HG03025 (cell line): ENCODE measurements around the gene IZUMO4.

Experiments used
- ATAC-seq: cut with Tn5 transposase; IDR thresholded peaks from one replicate; pipeline ENCODE4 v1.9.1; 2021; ENCODE audit warnings: mild to moderate bottlenecking, moderate library complexity; ENCODE audit not compliant: unreplicated experiment, low FRiP score

Gene IZUMO4

GRCh38 chr19:2103045-2103707, 6.5 kb downstream of the IZUMO4 start:
- ATAC-seq, result no peak

DNA sequence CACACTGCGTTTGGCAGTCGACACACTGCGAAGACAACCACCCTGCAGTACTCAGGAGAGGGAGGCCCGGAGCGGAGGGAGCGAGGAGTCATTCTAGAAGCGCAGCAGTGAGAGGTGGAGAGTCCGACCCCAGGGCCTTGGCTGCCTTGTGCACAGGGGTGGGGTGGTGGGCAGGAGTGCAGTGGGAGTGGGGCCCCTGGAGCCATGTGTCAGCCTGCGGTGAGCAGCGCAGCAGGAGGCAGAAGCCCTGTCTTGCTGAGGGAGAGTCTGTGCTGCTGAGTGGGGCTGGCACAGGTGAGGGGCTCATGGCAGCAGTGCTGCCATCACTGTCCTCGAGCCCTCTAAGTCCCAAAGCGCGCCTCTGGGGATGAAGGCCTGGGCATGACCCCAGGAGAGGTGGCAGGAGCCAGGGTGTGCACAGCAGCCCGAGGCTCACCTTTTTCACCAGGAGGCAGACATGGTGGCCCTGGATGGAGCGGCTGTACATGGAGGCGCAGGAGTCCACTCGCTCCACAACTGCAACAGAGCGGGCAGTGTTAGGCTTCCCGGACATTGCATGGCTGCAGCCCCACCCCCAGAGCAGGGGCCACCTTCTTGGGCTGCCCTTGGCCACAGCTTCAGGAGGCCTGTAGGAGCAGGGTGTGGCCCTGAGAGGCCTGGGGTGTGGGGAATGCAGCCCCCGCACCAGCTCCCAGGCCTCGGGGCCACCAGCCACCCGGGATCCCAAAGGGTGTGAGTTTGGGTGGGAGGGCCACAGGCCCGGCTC, 11.7 kb downstream of the IZUMO4 start:
- no peak for ATAC-seq

DNA sequence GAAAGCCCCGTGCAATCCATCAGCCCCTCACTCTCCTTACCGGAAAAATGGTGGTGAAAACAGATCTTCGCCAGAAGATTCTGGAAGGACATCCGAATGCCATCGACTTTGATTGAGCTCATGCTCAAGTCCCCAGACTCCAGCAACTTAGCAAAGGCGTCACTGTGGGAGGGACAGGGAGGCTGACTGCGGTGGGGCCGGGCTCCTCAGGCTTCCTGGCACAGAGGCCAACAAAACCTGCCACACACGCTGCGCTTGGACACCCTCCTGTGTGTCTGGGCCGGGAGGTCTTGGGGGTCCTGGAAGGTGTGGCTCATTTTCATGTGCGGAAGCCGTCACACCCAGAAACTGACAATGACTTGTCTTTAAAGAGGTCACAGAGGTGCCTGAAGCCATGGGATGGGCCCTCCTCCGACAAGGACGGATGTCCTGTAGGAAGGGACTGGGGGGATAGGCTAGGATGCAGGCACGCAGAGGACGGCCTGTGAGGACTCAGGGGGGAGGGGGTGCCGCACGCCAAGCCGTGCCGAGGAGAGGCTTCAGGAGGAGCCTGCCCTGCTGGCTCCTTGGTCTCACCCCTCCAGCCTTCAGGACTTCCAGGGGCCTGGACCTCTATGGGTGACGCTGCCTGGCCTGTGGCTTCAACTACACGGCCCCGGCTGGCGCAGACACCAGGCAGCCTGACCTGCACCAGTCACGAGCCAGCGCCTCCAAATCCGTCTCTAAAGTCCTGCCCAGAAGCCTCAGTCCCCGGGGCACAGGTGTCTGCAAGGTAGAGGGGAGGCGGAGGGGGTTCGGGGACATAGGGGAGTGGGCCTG, 12.5 kb downstream of the IZUMO4 start:
- no peak for ATAC-seq

DNA sequence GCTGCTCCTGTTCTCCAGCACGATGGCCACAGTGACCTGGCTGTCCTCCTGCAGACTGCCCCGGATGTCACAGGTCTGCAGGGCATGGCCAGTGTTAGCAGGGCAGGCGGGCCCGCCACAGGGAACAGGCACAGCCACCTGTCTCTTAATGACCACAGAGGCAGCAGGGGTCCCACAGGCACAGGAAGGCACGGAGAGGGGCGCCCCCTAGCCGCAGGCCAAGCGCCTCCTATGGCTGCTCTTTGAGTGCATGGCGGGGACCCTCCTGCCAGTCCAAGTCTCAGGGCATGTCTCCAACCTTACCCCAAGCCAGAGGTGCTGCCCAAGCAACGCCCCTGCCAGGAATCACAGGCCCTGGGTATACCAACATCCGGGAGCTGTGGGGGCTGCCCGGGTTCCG, 14.1 kb downstream of the IZUMO4 start:
- no peak for ATAC-seq

- no peak for ATAC-seq
Observed at GRCh38 chr19:2111425-2111824, 14.7 kb downstream of the IZUMO4 start.

- ATAC-seq, result no peak
Observed at GRCh38 chr19:2111886-2112285, 15.2 kb downstream of the IZUMO4 start.

DNA sequence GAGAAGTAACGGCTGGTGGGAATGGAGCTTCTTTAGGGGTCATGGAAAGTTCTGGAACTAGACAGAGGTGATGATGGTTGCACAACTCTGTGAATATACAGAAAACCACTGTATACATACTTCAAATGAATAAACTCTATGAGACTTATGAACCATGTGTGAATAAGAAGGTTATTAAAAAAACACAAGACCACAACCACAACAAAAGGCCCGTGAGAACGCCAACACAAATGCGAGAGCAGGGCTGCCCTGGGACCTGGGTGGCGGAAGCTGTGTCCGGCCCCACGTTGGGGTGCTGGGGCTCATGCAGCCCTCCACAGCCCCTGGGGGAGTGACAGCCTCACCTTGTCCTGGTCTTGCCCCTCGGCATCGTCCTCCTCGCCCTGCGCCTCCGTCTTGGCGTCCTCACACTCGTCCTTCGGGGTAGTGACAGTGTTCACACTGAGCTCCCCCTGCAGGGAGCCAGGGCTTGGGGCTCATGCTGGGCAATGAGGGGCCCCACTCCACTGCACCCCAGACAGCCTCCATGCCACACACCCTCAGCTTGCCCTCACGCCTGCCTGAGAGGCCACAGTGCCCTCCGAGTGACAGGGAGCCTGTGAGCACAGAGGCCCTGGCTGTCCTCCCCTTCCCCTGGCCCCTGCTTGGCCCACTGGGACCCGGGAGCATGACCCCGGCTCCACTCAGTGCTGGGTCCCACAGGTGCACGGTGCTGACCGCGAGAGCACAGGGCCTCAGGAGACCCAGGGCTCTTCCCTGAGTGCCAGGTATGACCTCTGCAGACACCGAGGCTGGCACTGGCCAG, 16.0 kb downstream of the IZUMO4 start:
- no peak for ATAC-seq

- no peak for ATAC-seq
Observed at GRCh38 chr19:2113439-2114211, 16.9 kb downstream of the IZUMO4 start.

DNA sequence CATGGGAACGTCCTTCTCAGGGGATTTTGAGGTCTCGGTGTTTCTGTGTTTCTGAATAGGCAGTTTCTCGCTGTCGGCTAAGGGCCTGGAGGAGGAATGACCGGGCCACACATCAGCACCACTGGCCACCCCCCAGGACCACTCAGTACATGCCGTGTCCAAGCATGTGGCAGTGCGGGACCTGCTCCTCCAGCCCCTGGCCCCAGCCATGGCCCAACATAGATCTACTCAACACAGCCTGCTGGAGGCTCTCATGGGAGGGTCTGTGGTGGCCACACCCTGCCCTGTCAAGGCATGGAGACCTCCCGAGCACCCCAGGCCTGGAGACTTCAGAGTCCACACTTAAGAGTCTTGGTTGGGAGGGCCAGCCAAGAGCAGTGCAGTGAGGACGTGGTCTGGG, 17.5 kb downstream of the IZUMO4 start:
- no peak for ATAC-seq

GRCh38 chr19:2114821-2115220, 18.1 kb downstream of the IZUMO4 start:
- no peak for ATAC-seq

- ATAC-seq, result no peak
Observed at GRCh38 chr19:2115324-2115723, 18.6 kb downstream of the IZUMO4 start.

GRCh38 chr19:2115911-2116426, 19.3 kb downstream of the IZUMO4 start:
- ATAC-seq, result no peak

DNA sequence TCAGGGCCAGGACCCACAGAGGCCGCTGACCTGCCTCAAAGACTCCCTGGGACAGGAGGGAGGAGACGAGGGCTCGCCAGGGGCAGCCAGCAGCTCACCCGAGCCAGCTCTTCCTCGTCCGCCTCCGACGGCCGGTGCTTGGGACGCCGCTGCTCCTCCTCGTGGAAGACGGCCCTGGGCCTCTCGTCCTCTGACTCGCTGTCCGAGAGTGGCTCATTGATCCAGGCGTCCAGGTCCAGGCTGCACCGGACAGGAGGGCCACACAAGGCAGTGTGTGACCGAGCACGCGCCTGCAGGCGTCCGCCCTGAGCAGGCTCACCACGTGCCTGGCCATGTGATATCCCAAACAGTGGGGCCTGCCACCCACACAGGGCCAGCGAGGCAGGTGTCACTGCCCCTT, 19.8 kb downstream of the IZUMO4 start:
- ATAC-seq, result no peak

GRCh38 chr19:2117215-2117960, 20.7 kb downstream of the IZUMO4 start:
- no peak for ATAC-seq

GRCh38 chr19:2118438-2118837, 21.7 kb downstream of the IZUMO4 start:
- ATAC-seq, result no peak

DNA sequence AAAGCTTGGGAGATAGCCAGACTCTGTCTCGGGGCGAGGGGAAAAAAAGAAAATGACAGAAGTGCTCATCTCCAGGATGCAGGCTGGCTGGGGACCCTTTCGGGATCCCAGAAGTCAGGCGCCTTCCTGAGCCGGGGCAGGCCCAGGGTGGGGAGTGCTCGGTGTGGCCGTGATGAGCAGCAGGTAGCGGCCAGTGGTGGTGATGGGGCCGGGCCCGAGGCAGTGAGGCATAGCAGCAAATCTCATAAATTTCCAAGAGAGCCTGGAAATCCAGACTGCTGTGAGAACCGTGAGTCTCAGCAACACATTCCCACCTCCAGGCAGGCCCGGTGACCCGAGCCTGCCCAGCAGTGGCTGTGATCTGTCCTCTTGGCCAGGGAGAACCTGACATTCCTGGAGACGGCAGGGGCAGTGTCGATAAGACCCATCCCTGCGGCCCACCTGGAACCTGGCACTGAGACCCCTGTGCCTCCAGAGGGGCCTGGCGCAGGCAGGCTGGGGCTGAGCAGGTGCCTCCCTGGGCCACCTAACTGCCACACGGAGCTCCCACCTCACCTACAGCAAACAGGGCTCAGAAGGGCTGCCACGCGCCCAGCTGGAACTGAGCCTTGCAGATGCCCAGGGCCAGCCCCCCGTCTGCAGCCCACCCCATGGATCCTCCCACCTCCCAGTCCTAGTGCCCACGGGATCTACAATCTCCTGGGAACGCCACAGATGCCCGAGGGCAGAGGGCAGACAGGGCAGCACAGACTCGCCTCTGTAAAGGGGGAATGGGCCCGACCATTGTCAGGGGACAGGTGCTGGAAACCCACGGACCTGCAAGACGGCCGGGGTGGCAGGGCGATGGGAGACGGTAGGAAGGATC, 23.4 kb downstream of the IZUMO4 start:
- no peak for ATAC-seq

GRCh38 chr19:2120821-2121220, 24.1 kb downstream of the IZUMO4 start:
- ATAC-seq, result no peak
